GM18519 (cell line): Measurements from ENCODE around the gene MORN3.
A peak's percentile ranks its signal among the peaks of the same experiment; 100 is the strongest.
"Not testable (repeated sequence)": the region's sequence is repeated elsewhere in the genome, so short reads cannot be mapped to it uniquely, and the experiment has no call there.

Experiments used
- ATAC-seq: cut with Tn5 transposase; IDR thresholded peaks from one replicate; pipeline ENCODE4 v1.9.1; 2021; ENCODE audit warnings: mild to moderate bottlenecking, moderate library complexity; ENCODE audit not compliant: unreplicated experiment, low FRiP score

The MORN3 gene

GRCh38 chr12:121669521-121669900 is at the start of gene MORN3:
MORN3 (minus strand) TSS chr12:121669654; CDS start chr12:121669483, 171 bp downstream.
- no peak for ATAC-seq

GRCh38 chr12:121718653-121719239 is 49.3 kb upstream of the MORN3 start:
- no peak for ATAC-seq

GRCh38 chr12:121717041-121717699 is 47.7 kb upstream of the MORN3 start:
- ATAC-seq, result no peak

GRCh38 chr12:121715862-121716435 is 46.5 kb upstream of the MORN3 start:
- no peak for ATAC-seq

- not testable (repeated sequence) for ATAC-seq
These were observed 45.6 kb upstream of the MORN3 start for GRCh38 chr12:121715055-121715454.

- ATAC-seq, result no peak
These were observed 44.3 kb upstream of the MORN3 start for GRCh38 chr12:121713793-121714192.

- ATAC-seq, result no peak
These were observed 43.9 kb upstream of the MORN3 start for GRCh38 chr12:121713257-121713777.

GRCh38 chr12:121712461-121713256 is 43.2 kb upstream of the MORN3 start, which contains the start of gene TMEM120B:
TMEM120B (plus strand) TSS chr12:121712752; CDS start chr12:121712896, 144 bp downstream.
- ATAC-seq, result peak; percentile 68

GRCh38 chr12:121712190-121712460 is 42.7 kb upstream of the MORN3 start:
- no peak for ATAC-seq

- no peak for ATAC-seq
These were observed 42.1 kb upstream of the MORN3 start for GRCh38 chr12:121711361-121712189.

GRCh38 chr12:121709478-121709961 is 40.1 kb upstream of the MORN3 start:
- ATAC-seq, result no peak

- not testable (repeated sequence) for ATAC-seq
These were observed 39.6 kb upstream of the MORN3 start for GRCh38 chr12:121709064-121709424.

GRCh38 chr12:121708313-121709063 is 39.0 kb upstream of the MORN3 start:
- no peak for ATAC-seq

- no peak for ATAC-seq
These were observed 36.1 kb upstream of the MORN3 start for GRCh38 chr12:121705514-121705913.

- ATAC-seq, result no peak
These were observed 33.5 kb upstream of the MORN3 start for GRCh38 chr12:121702944-121703343.

GRCh38 chr12:121701667-121702277 is 32.3 kb upstream of the MORN3 start:
- no peak for ATAC-seq

- not testable (repeated sequence) for ATAC-seq
These were observed 28.4 kb upstream of the MORN3 start for GRCh38 chr12:121697861-121698260.

GRCh38 chr12:121697093-121697698 is 27.7 kb upstream of the MORN3 start:
- no peak for ATAC-seq
